GM18870 (cell line): ENCODE results near the gene GID8.

Experiments
- ATAC-seq: cut with Tn5 transposase; IDR thresholded peaks from one replicate; pipeline ENCODE4 v1.9.1; 2021; ENCODE audit warnings: moderate library complexity; ENCODE audit not compliant: unreplicated experiment

The GID8 gene

DNA sequence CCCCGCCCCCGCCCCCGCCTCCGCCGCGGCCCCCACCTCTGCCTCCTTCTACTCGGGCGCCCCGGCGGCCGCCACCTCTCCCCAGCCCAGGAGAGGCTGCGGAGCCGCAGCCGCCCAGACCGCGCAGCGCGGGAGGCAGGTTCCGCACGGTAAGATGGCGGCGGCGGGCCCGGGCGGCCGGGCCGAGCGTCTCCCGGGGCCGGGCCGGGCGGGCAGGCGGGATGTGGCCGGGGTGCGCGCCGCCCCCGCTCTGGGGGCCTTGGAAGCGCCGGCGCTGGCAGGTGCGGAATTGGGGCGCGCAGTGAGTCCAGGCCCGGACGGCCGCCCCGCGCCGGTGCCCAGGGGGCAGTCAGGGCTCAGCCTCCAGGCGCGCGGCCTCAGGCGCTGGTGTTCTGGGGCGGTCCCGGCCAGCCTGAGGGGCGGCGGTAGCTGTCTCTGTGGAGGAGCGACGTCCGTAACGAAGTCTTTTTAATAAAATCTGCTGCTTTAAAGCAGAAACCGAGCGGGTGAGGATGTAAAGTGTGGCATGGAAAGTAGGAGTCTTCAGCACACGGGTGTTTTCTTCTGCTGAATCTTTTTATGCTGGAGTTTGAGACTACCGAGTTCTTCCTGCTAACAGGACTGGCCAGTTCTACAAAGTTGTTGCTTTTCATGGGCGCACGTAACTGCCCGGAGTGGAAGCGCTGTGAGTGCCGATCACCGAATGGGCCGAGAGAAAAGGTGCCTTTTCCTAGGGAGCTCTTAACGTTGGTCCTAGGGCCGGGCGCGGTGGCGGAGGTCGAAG is at the start of gene GID8:
TSS of gene GID8 (plus strand) at position 43 of the 784 bp plus-strand sequence. CDS start 3,356 bp downstream, outside the sequence.
- no peak for ATAC-seq

- no peak for ATAC-seq
Observed at GRCh38 chr20:62888406-62888805, 49.5 kb upstream of the GID8 start.

DNA sequence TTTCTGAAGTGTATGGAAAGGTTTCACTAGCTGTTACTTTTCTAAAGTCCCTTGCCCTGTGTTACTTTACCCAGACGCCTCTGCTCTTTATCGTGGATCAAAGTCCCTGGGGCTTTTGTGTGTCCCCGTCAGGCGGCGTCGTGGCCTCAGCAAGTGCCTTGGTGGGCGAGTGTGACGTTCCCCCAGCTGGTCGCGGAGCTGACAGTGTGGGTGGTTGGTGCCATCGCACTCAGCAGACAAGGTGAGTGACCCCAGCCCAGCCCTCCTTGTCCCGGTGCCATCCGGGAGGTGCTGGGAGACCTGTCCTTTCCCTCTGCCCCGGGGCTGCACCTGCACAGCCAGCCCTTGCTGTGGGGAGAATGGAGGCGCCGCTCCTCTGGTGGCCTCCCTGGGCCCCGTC is 49.0 kb upstream of the GID8 start:
- ATAC-seq: no peak

DNA sequence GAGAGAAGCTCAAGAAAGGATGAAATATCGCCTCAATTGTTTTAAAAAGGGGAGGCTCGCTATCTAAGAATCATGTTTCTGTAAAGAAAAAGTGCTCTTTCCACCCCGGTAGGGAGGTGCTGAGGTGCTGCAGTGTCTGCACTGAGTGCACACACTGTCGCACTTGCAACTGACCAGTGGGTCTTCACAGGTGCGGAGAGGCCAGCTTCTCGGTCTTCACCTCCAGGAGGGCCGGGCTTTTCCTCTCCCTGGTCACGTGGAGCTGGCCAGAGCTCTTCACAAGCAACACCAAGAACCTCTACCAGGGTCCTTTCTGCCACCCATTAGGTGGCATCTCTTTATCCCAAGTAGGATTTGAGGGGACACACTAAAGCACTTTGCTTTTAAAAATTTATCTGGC is 48.5 kb upstream of the GID8 start:
- no peak for ATAC-seq

DNA sequence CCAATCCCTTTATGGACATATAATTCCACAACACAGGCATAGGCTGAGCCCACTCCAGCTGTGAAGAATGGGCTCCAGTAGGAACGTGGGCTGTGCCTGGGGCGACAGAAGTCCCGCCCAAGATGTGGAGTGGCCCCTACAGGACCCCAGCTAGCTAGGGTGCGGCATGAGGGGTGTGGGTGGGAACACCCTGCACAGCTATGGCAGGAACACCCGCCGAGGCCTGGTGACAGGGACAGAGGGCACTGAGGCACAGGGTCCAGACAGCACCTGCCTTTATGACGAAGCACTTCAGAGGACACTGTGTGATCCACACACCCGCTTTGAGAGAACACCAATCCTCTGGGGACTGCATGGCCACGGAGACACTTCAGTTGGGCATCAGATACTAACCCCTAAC is 48.1 kb upstream of the GID8 start:
- no peak for ATAC-seq

DNA sequence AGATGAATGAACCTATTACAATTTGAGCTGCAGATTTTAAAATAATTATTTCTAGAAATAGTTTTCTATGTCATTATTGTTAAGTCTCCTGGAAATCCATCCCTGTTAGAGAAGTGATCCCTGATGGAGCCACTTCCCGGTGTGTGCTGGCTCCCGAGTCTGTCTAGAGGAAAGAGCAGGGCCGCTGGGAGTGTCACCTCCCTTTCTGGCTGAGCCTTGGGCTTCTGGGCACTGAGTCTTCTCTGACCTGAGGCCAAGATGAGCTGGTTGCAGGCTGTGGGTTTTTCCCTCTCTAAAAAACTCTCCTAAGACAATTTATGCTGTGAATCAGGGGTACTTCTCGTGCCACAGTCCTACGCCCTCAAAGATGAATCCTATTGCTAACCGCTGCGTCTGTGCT is 47.5 kb upstream of the GID8 start:
- no peak for ATAC-seq

DNA sequence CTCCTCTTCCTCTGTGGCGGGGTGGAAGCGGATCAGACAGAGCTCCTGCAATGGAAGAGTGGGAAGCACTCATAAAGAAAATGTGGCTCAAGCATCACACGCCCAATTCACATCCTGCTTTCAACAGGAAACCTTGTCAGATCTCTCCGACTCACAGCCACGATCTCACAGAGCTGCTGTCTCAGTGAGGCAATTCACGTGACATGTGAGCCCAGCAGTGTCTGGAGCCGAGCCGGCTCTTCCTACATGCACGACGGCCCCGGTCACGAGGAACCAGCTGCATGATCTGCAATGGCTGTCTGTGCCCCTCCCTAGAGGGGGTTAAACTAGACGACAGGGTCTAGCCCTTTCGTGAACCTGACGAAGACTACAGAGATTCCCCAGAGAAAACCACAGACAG is 46.8 kb upstream of the GID8 start:
- no peak for ATAC-seq

DNA sequence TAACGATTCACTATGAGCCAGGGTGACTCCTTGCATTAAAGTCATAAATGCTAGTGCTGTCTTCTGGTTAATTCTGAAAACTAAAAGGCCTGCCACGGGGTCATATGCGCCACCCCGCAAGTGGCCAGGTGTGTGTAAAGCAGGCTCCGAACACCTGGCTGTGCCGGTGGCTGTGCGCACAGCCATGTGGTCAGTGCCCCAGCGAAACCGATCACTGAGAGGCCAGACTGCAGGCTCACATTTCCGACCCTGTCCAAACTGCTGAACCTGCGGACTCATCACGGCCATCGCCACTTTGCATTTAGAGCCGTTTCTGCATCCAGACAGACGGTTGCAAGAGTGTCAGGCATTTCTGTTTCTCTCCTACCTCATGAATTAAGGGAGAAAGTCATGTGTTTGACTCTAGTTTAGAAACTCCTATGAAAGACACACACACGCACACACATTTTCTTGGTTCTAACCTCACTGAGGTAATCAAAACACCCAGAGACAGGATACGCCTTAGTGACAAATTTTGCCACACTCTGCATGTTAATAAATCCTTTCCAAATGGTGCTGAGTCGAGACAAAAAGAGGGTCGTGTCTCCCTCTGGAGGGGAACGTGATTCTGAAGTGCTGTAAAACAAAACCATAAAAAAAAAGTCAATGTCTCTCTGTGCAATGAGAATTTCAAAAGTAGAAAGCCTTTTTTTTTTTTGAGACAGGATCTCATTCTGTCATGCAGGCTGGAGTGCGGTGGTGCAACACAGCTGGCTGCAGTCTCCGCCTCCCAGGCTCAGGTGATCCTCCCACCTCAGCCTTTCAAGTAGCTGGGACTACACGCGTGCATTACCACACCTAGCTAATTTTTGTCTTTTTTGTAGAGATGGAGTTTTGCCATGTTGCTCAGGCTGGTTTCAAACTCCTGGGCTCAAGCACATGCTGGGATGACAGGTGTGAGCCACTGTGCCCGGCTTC is 45.3 kb upstream of the GID8 start:
- no peak for ATAC-seq

DNA sequence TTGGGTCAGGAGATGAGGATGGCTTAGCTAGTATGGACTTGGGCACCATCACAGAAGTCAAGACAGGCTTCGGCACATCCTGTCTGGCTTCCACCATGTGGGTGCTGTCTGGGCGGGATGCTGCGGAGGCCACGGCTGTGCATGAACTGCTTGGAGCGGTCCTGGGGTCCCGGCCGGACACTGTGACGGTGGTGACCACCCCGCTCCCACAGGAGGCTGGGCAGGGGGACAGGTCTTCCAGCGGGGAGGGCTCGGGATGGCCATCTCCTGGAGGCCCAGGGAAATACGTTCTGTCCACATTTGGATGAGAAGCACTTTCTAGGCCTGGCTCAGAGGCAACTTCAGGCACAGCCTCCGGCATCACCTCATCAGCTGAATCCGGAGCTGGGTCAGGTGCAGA is 44.2 kb upstream of the GID8 start:
- no peak for ATAC-seq

GRCh38 chr20:62894261-62894660 is 43.7 kb upstream of the GID8 start:
- ATAC-seq: no peak

DNA sequence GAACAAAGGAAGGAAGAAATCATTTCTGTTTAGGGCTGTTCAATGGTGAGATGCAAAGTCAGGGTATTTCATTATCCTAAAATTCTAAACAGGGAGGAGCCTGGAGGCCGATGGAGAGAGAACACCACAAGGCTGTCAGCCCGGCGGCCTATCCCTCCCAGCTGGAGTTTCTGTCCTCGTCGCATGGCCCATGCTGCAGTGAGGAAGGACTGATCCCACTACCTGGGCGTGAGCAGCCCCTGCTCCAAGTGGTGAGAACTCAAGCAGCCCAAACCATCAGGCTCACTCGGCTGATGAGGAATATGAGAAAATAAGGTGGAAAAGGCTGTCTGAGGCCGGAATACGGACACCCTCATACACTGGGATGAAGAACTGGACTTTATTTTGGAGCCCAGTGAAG is 42.4 kb upstream of the GID8 start:
- no peak for ATAC-seq

DNA sequence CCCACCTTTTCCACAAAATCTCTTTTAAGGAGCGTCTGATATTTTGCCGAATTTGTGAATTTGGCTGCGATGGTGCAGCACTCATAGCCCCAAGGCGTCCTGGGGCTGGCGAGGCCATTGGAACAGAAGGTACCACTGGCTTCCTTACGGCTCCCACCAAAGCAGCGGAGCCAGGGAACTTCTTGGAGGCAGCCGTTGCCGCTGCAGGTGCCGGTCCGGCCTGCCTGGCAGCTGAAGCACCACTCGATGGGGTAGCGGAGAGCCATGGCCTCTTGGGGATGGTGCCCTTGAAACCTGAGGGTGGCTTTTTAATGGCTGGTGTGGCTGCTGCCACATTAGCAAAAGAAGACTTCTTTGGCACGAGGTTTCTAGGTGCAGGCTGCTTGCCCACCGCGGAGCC is 41.4 kb upstream of the GID8 start:
- no peak for ATAC-seq

- ATAC-seq: no peak
Observed at GRCh38 chr20:62897666-62898065, 40.3 kb upstream of the GID8 start.

DNA sequence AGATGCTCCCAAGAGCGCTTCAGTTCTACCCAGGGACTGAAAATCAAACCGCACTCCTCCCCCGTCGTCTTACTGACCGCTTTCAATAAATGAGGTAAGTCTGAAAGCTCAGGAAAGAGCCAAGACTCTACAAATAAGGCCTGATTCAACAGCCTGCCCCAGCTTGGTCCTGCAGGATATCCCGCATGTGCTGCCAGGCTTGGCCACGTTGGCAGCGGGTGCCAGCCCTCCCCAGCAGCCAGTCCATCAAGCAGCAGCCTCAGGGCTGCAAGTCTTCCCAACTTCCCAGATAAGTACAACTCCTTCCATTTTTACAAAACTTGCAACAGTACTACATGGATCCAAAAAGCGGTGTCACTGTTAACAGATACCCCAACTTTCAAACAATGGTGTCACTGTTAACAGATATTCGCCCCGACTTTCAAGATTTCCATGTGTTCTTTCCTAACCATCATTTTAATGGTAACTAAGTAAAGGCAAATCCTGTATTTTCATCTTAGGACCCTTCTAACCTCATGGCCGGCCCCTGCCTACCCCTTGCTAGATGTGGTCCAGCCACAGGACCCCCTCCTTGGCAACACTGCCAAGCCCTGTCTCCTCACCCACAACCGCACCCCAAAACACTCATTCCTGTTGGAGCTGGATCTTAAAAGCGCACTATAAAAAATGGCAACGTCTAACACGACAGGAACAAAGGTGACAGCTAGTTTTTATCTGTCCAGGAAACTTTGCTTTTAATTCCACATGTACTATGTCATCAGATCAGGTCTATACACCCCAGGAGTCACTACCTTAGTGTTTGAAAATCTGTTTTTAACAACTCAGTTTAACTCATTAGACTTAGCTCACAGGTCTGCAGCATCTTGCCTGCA is 39.6 kb upstream of the GID8 start:
- no peak for ATAC-seq

GRCh38 chr20:62898970-62899632 is 38.8 kb upstream of the GID8 start:
- no peak for ATAC-seq

DNA sequence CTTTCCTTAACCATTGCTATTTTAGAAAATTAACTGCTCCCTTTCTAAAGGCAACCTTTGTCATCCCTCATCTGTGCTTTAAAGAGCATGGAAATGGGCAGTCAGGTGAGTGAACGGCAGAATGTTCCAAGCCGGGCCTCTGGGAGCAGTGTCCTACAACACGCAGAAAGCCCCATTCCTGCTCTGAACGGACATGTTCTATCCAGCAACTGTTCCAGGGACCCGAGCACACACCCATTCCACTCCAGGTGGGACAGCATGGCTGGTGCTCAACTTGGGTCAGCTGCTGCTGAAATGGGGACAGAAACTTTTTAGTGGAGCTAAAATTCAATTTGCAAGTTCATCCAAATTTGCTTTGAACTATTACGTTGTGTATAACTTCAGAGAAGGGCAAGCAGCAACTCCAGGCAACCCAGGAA is 38.3 kb upstream of the GID8 start:
- ATAC-seq: no peak

- ATAC-seq: peak; percentile 59
Observed at GRCh38 chr20:62900052-62900691, 37.8 kb upstream of the GID8 start.

- ATAC-seq: no peak
Observed at GRCh38 chr20:62900692-62901584, 37.0 kb upstream of the GID8 start.

DNA sequence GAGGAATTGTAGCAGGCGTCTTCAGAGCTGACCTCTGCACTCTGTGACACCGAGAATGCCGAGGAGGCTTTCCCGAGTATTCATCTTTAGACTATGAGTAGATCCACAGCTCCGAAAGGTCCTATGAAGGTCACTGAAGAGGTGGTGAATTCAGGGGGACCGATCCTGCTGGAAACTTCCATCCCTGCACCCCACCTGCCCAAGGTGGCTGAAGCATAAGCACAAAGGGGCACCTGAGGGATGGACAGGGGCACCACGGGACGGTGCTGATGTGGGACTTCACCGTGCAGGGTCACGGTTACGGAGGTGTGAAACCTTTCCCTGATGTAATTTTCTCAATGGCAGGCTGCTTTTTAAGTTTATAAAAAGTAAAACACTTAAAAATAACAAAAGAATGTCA is 36.1 kb upstream of the GID8 start:
- no peak for ATAC-seq
